ENCODE data around the gene SLC40A1. TPM values are rescaled to one million over a fixed set of nuclear protein-coding genes. Genes with fewer than 3 reads are reported as not detected.

The SLC40A1 gene
- total and polyA plus RNA-seq, 4 experiments from 2014 or later = 27.4 to 328 (median 64.2) TPM

DNA sequence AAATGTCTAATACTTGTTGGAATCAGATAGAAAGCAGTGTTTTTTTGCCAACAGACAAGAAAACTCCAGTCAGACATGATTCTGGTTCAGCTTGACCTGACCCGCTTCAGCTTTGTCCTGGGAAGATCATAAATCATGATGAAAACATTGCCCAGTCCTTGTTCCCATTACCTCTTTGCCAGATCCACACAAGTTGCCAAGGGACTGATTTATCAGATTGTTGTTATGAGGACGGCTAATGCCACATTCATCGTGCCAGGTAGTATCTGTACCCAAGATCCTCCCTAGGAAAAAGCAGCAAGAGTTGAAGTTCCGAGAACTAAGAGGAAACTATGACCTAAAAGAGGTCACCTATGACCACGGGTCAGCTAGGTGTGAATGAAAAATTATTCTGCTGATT is 39.0 kb downstream of the SLC40A1 start:
- no peaks in the 10 kb centered on the region for H3K36me3 Mint-ChIP-seq
- CTCF ChIA-PET (ENCODE audit: partially characterized antibody) = no interaction called here
- intact Hi-C loops (cut with micrococcal nuclease) = no loop called here

GRCh38 chr2:189540551-189540950 is 40.0 kb downstream of the SLC40A1 start:
- CTCF ChIA-PET (ENCODE audit: partially characterized antibody) = no interaction called here
- peaks cover 0 to 5% (median 0%) of the 10 kb centered on the region in 8 donors for H3K9me3 Mint-ChIP-seq

More for the DNA sequence above, 39.0 kb downstream of the SLC40A1 start:
- no peak overlapping the region for H3K4me3 Mint-ChIP-seq
- no peaks in the 10 kb centered on the region for H3K4me1 Mint-ChIP-seq
- Histone ChIP-seq H3K4me3 (ENCODE audit: low read length in 2 of 2) (no peak overlapping the region), H3K27ac (ENCODE audit: low read depth, low read length) (no peak overlapping the region), H3K27me3 (ENCODE audit: insufficient read depth, low read length) (no peaks in the 10 kb centered on the region), H3K36me3 (ENCODE audit: insufficient read depth, low read length) (no peaks in the 10 kb centered on the region), H3K9me3 (ENCODE audit: control insufficient read depth in 1 of 2, low read length in 2 of 2) (no peaks in the 10 kb centered on the region), H3K4me1 (ENCODE audit: insufficient read depth, low read length) (no peaks in the 10 kb centered on the region)
- peaks cover 2 to 3% of the 10 kb centered on the region in 2 donors for H3K27me3 Mint-ChIP-seq
- H3K9me3 Mint-ChIP-seq = peaks cover 0 to 5% (median 0%) of the 10 kb centered on the region in 8 donors
- no peak for DNase-seq
- H3K27ac Mint-ChIP-seq = no peak overlapping the region
- POLR2A ChIA-PET (ENCODE audit: partially characterized antibody) = no interaction called here

DNA sequence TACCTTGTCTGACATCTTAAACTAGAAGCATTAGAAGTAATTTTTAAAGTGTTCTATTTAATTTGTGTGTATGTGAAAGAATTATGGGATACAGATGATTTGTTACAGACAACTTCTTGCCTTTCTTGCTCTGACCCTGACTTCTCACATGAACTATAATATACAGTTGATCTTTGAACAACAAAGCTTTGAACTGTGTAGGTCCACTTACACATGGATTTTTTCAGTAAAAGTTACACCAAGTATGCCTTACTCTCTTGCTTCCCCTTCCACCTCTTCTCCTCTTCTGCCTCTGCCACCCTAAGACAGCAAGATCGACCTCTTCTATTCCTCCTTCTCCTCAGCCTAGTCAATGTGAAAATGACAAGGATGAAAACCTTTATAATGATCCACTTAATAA is 42.2 kb downstream of the SLC40A1 start:
- DNase-seq = no peak
- Histone ChIP-seq H3K27me3 (ENCODE audit: insufficient read depth, low read length) (no peaks in the 10 kb centered on the region), H3K4me1 (ENCODE audit: insufficient read depth, low read length) (no peaks in the 10 kb centered on the region), H3K36me3 (ENCODE audit: insufficient read depth, low read length) (no peaks in the 10 kb centered on the region), H3K9me3 (ENCODE audit: control insufficient read depth in 1 of 2, low read length in 2 of 2) (no peaks in the 10 kb centered on the region), H3K4me3 (ENCODE audit: low read length in 2 of 2) (no peak overlapping the region), H3K27ac (ENCODE audit: low read depth, low read length) (no peak overlapping the region)
- intact Hi-C loops (cut with micrococcal nuclease) = no loop called here
- POLR2A ChIA-PET (ENCODE audit: partially characterized antibody) = no interaction called here
- Mint-ChIP-seq H3K27me3 (peaks cover 1 to 2% of the 10 kb centered on the region in 2 donors), H3K4me1 (no peaks in the 10 kb centered on the region), H3K27ac (no peak overlapping the region), H3K36me3 (no peaks in the 10 kb centered on the region), H3K9me3 (peaks cover 0 to 5% (median 0%) of the 10 kb centered on the region in 8 donors), H3K4me3 (no peak overlapping the region)
- CTCF ChIA-PET (ENCODE audit: partially characterized antibody) = no interaction called here

More at GRCh38 chr2:189540551-189540950, 40.0 kb downstream of the SLC40A1 start:
- Mint-ChIP-seq H3K27ac (no peak overlapping the region), H3K36me3 (no peaks in the 10 kb centered on the region), H3K4me1 (no peaks in the 10 kb centered on the region), H3K27me3 (peaks cover 1 to 2% of the 10 kb centered on the region in 2 donors), H3K4me3 (no peak overlapping the region)
- H3K9me3 ChIP-seq (ENCODE audit: control insufficient read depth in 1 of 2, low read length in 2 of 2) = no peaks in the 10 kb centered on the region
- no peak overlapping the region for H3K27ac ChIP-seq (ENCODE audit: low read depth, low read length)
- no peaks in the 10 kb centered on the region for H3K36me3 ChIP-seq (ENCODE audit: insufficient read depth, low read length)
- H3K4me1 ChIP-seq (ENCODE audit: insufficient read depth, low read length) = no peaks in the 10 kb centered on the region
- H3K4me3 ChIP-seq (ENCODE audit: low read length in 2 of 2) = no peak overlapping the region
- H3K27me3 ChIP-seq (ENCODE audit: insufficient read depth, low read length) = no peaks in the 10 kb centered on the region
- intact Hi-C loops (cut with micrococcal nuclease) = no loop called here
- POLR2A ChIA-PET (ENCODE audit: partially characterized antibody) = no interaction called here
- DNase-seq = no peak

DNA sequence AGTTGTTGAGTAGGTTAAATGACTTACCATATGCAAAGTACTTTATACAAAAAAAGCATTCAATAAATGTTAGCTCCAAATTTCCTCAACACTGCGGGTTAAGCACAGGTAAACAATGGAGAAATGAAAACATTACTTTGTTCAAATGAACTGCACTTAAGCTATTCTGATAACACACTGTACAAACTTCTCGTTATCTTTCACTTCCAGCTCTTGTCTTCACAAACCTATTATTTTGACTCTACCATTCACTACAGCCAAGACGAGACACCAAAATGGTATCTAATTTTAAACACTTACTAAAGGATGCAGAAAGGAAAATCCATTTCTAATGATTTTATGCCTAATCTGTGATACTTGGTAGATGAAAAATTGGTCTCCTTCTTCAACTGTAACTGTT is 43.8 kb downstream of the SLC40A1 start:
- Mint-ChIP-seq H3K27me3 (peaks cover 1 to 2% of the 10 kb centered on the region in 2 donors), H3K27ac (no peak overlapping the region), H3K4me1 (no peaks in the 10 kb centered on the region), H3K9me3 (peaks cover 0 to 3% (median 0%) of the 10 kb centered on the region in 8 donors), H3K36me3 (no peaks in the 10 kb centered on the region), H3K4me3 (no peak overlapping the region)
- H3K9me3 ChIP-seq (ENCODE audit: control insufficient read depth in 1 of 2, low read length in 2 of 2) = no peaks in the 10 kb centered on the region
- H3K4me1 ChIP-seq (ENCODE audit: insufficient read depth, low read length) = no peaks in the 10 kb centered on the region
- H3K36me3 ChIP-seq (ENCODE audit: insufficient read depth, low read length) = no peaks in the 10 kb centered on the region
- ChIA-PET CTCF (ENCODE audit: partially characterized antibody) (no interaction called here), POLR2A (ENCODE audit: partially characterized antibody) (interaction anchor here (0.5 kb wide), 1 partner anchor 1295 kb away, joined by 3 read pairs; no protein-coding TSS in a partner anchor)
- H3K4me3 ChIP-seq (ENCODE audit: low read length in 2 of 2) = no peak overlapping the region
- intact Hi-C loops (cut with micrococcal nuclease) = no loop called here
- no peaks in the 10 kb centered on the region for H3K27me3 ChIP-seq (ENCODE audit: insufficient read depth, low read length)
- DNase-seq = no peak
- no peak overlapping the region for H3K27ac ChIP-seq (ENCODE audit: low read depth, low read length)

GRCh38 chr2:189534854-189535832 is 45.4 kb downstream of the SLC40A1 start:
- Mint-ChIP-seq H3K27me3 (peaks cover 1 to 3% of the 10 kb centered on the region in 2 donors), H3K36me3 (no peaks in the 10 kb centered on the region), H3K4me1 (no peaks in the 10 kb centered on the region), H3K4me3 (no peak overlapping the region), H3K9me3 (peaks cover 0 to 1% (median 0%) of the 10 kb centered on the region in 8 donors), H3K27ac (no peak overlapping the region)
- Histone ChIP-seq H3K4me3 (ENCODE audit: low read length in 2 of 2) (no peak overlapping the region), H3K9me3 (ENCODE audit: control insufficient read depth in 1 of 2, low read length in 2 of 2) (no peaks in the 10 kb centered on the region), H3K4me1 (ENCODE audit: insufficient read depth, low read length) (no peaks in the 10 kb centered on the region), H3K36me3 (ENCODE audit: insufficient read depth, low read length) (no peaks in the 10 kb centered on the region), H3K27me3 (ENCODE audit: insufficient read depth, low read length) (no peaks in the 10 kb centered on the region), H3K27ac (ENCODE audit: low read depth, low read length) (no peak overlapping the region)
- DNase-seq = no peak
- ChIA-PET POLR2A (ENCODE audit: partially characterized antibody) (no interaction called here), CTCF (ENCODE audit: partially characterized antibody) (no interaction called here)
- intact Hi-C loops (cut with micrococcal nuclease) = no loop called here

DNA sequence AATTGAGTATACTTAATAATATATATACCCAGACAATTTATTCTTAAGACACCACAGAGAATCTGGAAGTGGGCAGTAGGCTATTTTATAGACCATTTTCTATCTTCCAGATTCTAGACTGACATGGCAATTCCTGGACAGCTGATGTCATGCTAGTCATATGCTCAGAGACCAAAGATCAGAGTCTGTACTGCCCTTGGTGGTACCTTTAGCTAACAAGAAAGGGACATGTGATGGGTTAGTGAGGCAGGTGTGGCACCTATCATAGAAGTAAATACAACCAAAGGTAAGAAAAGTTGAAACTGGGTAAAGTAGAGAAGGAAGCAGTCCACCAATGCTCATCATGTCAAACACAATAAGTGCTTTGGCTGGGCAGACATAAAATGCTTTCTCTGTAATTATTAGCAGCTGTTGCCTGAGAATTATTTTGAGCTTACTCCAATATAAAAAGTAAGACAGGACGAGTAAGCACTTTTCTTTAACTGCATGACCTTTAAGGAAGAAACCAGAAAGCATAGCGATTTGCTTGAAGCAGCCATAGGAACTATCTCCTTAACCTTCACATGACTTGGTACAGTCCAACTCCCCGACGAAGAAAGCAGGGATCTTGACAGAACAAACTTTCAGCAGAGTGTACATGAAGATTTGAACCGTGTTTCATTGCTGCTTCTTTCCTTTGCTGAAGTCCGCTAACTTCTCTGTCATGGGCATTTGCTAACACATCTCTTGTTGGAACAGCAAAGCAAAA is 47.1 kb downstream of the SLC40A1 start:
- Mint-ChIP-seq H3K9me3 (no peaks in the 10 kb centered on the region), H3K4me3 (no peak overlapping the region), H3K27me3 (peaks cover 1 to 3% of the 10 kb centered on the region in 2 donors), H3K36me3 (no peaks in the 10 kb centered on the region), H3K4me1 (no peaks in the 10 kb centered on the region), H3K27ac (no peak overlapping the region)
- ChIA-PET CTCF (ENCODE audit: partially characterized antibody) (no interaction called here), POLR2A (ENCODE audit: partially characterized antibody) (no interaction called here)
- Histone ChIP-seq H3K4me1 (ENCODE audit: insufficient read depth, low read length) (no peaks in the 10 kb centered on the region), H3K4me3 (ENCODE audit: low read length in 2 of 2) (no peak overlapping the region), H3K36me3 (ENCODE audit: insufficient read depth, low read length) (no peaks in the 10 kb centered on the region), H3K27ac (ENCODE audit: low read depth, low read length) (no peak overlapping the region), H3K9me3 (ENCODE audit: control insufficient read depth in 1 of 2, low read length in 2 of 2) (no peaks in the 10 kb centered on the region), H3K27me3 (ENCODE audit: insufficient read depth, low read length) (no peaks in the 10 kb centered on the region)
- no peak for DNase-seq
- intact Hi-C loops (cut with micrococcal nuclease) = no loop called here

DNA sequence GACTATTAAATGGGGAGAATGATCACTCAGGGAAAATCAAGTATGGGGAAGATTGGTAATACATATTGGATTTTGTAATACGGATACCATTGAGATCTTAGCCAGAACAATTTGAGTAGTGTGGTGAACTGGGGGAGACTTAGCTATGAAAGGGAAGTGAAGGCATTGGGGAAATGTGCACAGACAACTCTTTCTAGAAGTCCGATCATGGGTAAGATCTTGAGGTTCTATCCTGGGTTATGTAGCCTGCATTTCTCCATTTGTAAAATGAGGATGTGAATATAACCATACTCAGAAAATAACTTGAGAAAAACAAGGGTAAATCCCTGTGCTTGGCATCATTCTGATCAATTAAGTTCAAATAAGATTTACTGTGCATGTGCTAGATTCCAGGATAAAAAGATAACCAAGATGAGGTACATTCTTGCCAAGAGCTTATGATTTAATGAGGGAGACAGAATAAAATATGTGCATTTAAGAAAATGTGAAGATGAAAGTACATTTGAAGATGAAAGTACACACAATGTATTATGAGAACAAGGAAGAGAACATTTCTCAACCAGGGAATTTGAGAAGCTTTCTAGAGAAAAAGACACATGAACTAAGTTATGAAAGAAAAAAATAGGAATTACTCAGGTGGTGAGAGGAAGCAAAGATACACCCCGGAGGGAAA is 49.5 kb downstream of the SLC40A1 start:
- DNase-seq = no peak
- no peaks in the 10 kb centered on the region for H3K36me3 Mint-ChIP-seq
- no peaks in the 10 kb centered on the region for H3K9me3 Mint-ChIP-seq
- peaks cover 0 to 3% of the 10 kb centered on the region in 2 donors for H3K27me3 Mint-ChIP-seq
- Histone ChIP-seq H3K36me3 (ENCODE audit: insufficient read depth, low read length) (no peaks in the 10 kb centered on the region), H3K27me3 (ENCODE audit: insufficient read depth, low read length) (no peaks in the 10 kb centered on the region), H3K9me3 (ENCODE audit: control insufficient read depth in 1 of 2, low read length in 2 of 2) (no peaks in the 10 kb centered on the region), H3K27ac (ENCODE audit: low read depth, low read length) (no peak overlapping the region), H3K4me1 (ENCODE audit: insufficient read depth, low read length) (no peaks in the 10 kb centered on the region), H3K4me3 (ENCODE audit: low read length in 2 of 2) (no peak overlapping the region)
- ChIA-PET CTCF (ENCODE audit: partially characterized antibody) (interaction anchor here (0.6 kb wide), 1 partner anchor 17 kb away, joined by 3 read pairs; no protein-coding TSS in a partner anchor), POLR2A (ENCODE audit: partially characterized antibody) (no interaction called here)
- no peak overlapping the region for H3K4me3 Mint-ChIP-seq
- no peaks in the 10 kb centered on the region for H3K4me1 Mint-ChIP-seq
- intact Hi-C loops (cut with micrococcal nuclease) = no loop called here
- H3K27ac Mint-ChIP-seq = no peak overlapping the region

Measured in CD4-positive, alpha-beta memory T cell (primary cell).